K562 (cell line): ENCODE data around the gene ZMYND19. TPM values are rescaled to one million over a fixed set of nuclear protein-coding genes. Genes with fewer than 3 reads are reported as not detected.

ENCODE experiments used
- E4F1 ChIP-seq: fragments of 250-450 bp; sonication (Bioruptor Pico); IDR thresholded peaks from 2 replicates; pipeline ENCODE4 v1.5.0; 2021; ENCODE audit warnings: mild to moderate bottlenecking, borderline replicate concordance
- MNT ChIP-seq, 2 experiments: fragments of 450-650 bp; conservative IDR thresholded peaks; 2 replicates each; pipeline ENCODE4 v1.6.1; 2017; ENCODE audit warnings: mild to moderate bottlenecking in 2 of 2, moderate library complexity in 2 of 2
- NONO ChIP-seq, 2 experiments: fragments of 200-400 bp in 1 of 2; fragments of 450-650 bp in 1 of 2; formaldehyde crosslinking in 1 of 2; IDR thresholded peaks; 2 replicates each; pipeline ENCODE4 v1.6.1; 2017; ENCODE audit warnings: low read depth in 2 of 2, mild to moderate bottlenecking in 2 of 2, moderate library complexity in 2 of 2, low read length in 1 of 2
- PRDM10 ChIP-seq: fragments of 450-650 bp; IDR thresholded peaks from 2 replicates; pipeline ENCODE4 v1.6.1; 2018; ENCODE audit not compliant: partially characterized antibody
- RHOXF2B ChIP-seq: fragments of 250-450 bp; sonication (Bioruptor Pico); conservative IDR thresholded peaks from 2 replicates; pipeline ENCODE4 v1.5.1; 2021
- SP1 ChIP-seq: sonication (generic); formaldehyde crosslinking; IDR thresholded peaks from 2 replicates; pipeline ENCODE4 v1.8.1; 2022; ENCODE audit warnings: mild to moderate bottlenecking, missing genetic modification reagents
- TBP ChIP-seq: optimal IDR thresholded peaks from 2 replicates; pipeline ENCODE3; 2011; ENCODE audit warnings: low read depth, low read length, improper control_type of control experiment
- TRIM25 ChIP-seq: fragments of 450-650 bp; IDR thresholded peaks from 2 replicates; pipeline ENCODE4 v1.7.0; 2016; ENCODE audit warnings: borderline replicate concordance
- ZBTB8A ChIP-seq: fragments of 450-650 bp; IDR thresholded peaks from 2 replicates; pipeline ENCODE4 v1.6.1; 2018; ENCODE audit warnings: mild to moderate bottlenecking, moderate library complexity; ENCODE audit not compliant: partially characterized antibody
- polyA plus RNA-seq, 8 experiments: library from polyadenylated mRNA; depleted of rRNA in 4 of 8; stranded (reverse) in 5 of 8; unstranded in 3 of 8; fragments of >200 nt; fragmentation: Nextera tagmentation in 2 of 8; fragmentation: Illumina TruSeq in 1 of 8; extraction: Ambion mirVana in 2 of 8; extraction: Trizol in 1 of 8; gene quantifications; 2 replicates each; pipeline versions ENCODE4 v1.2.1 to v1.2.3, GENCODE V29; 2011 to 2014; ENCODE audit warnings: inconsistent platforms in 1 of 8, missing spikeins in 1 of 8
- total RNA-seq, 7 experiments: library from RNA; depleted of rRNA in 6 of 7; stranded (reverse); fragments of >200 nt in 6 of 7; fragmentation: Illumina TruSeq in 2 of 7; extraction: Trizol in 2 of 7; gene quantifications; 2 replicates each; pipeline versions ENCODE4 v1.2.1 to v1.2.3, GENCODE V29; 2011 to 2021; ENCODE audit warnings: low replicate concordance in 1 of 7

ZMYND19 gene
- total and polyA plus RNA-seq, 9 of the 15 experiments (the other 6 are each of a cell fraction or from before 2014, with no cell fraction given) = 1.0 to 86.7 (median 44.0) TPM

- TF ChIP-seq SP1 = 0 out of 2 replicates have a peak, but pooled peaks have one; percentile 30
- TF ChIP-seq E4F1 = no peak
- no peak for TF ChIP-seq ZBTB8A
- peak in 1 of 2 experiments; percentile 60; a peak in 2 of 4 replicates for TF ChIP-seq MNT (conservative IDR thresholded peaks at IDR 0.05)
- TF ChIP-seq PRDM10 = peak; percentile 32
- no peak for TF ChIP-seq TBP
- TF ChIP-seq TRIM25 = no peak
- no peak for TF ChIP-seq RHOXF2B (CRISPR knock-in tag)
- TF ChIP-seq NONO (IDR thresholded peaks at IDR 0.05; ENCODE audit: low read depth in 2 of 2, low read length in 1 of 2) = no peak
Measured at GRCh38 chr9:137619240-137620047, 29.1 kb upstream of the ZMYND19 start (continued).
